NOMO-1 treated with DMSO at 0.1 percent for 48 hours (cell line): ENCODE data around the gene ARGLU1.

ENCODE experiments used
- DNase-seq: peaks from one replicate; lab custom pipeline; 2025; ENCODE audit not compliant: unreplicated experiment; lab: John Stamatoyannopoulos, UW

Gene ARGLU1

DNA sequence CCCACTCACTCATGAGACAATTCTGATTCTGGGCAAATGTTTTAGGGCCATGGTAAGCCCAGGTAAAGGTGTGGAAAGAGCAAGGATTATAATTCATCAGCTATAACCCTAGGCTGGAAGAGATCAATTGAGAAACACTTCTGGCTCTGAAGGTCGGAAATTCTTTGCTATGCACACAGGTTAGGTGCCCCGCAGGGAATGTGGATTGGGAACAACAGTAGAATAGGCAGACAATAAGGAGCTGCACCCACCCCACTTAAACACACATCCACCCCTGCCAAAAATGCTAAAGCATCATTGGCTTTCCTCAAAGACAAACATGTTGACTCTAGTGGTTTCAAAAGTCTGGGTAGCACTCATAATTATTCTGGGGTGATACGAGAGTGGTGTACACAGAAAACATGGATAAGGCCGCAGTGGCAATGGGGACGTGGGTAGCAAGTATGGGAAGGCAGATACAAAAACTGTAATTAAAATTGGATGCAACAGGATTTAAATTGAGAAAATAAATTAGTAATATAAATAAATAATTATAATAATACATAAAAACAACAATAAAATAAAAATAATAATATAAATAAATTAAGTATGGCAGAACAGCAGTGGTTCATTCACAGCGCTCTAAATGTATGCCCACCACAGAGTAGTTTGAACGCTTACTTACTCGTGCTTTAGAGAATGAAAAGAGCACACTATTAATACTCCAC is 41.0 kb downstream of the ARGLU1 start:
- DNase-seq, result no peak

DNA sequence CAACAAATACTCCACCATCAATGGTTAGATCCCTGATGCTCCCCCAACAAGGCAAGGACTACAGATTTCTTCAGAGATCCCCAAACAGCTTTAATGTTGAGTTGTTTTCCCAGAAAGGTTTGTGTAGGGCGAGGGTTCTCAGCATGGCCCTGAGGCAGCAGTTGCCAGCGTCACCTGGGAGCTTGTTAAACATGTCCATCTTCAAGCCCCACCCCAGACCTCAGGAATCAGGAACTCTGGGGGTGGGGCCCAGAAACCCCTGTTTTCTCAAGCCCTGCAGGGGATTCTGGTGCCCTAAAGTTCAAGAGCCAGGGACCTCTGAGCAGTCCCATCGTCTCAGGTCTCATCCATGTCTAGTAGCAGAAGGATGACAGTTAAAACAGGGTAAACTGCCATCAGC is 42.1 kb downstream of the ARGLU1 start:
- no peak for DNase-seq

DNA sequence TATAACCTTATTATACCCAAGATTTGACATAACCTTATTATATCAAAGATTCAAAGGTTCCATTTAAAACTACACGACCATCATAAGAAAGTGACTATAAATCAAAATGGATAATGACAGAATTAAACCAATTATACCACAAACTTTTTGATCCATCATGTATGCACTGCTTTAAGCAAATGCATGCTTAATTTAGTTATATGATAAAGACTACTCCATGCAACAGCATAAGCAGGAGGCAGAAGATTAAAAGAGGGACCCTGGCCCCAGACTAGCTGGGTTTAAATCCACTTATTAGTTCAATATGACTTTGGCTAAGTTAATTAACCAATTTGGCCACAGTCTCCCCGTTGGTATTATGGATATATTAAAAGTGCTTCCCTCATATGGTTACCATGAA is 43.8 kb downstream of the ARGLU1 start:
- no peak for DNase-seq

DNA sequence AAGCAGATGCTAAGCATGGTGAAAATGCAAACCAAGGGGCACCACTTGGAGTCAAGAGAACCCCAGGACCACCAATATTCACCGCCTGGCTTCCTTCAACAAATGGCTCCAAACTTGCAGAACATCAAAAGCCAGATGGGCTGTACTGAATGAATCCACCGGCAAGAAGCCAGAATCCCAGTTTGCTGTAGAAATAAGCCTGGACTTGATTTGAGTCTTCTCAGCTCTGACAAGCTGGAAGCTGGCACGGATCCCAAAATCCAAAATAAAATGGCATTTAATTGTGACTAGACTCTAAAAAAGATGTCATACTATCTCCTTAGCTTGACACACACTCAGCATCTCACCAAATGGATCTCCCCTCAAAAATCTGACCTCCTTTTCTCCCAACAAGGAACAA is 44.4 kb downstream of the ARGLU1 start:
- DNase-seq, result no peak

DNA sequence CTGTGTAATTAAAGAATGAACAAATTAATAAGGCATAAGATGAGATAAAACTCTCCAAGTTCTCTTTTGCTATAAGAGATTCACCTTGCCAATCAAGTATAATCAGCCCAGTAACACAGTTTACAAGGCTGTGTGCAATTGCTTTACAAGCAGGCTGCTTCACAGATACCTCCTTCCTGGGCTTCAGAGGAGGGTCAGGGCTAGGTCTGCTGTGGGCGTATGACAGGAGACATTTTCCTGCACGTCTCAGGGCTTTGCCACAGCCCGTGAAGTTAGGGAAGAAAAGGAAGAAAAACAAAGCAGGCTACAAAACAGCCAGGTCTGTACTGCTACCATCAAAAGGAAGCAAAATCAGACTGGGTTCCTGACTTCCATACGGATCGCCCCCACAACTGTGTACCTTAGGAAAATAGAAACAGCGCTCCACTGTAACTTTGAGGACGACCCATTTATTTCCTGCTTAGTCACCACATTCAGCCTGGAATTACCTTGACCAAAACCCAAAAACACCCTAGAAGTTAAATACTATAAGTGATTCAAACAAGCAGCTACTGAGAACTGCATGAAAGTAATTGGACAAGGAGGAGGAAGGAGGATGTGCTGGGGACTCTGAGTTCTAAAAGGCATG is 44.9 kb downstream of the ARGLU1 start:
- no peak for DNase-seq

DNA sequence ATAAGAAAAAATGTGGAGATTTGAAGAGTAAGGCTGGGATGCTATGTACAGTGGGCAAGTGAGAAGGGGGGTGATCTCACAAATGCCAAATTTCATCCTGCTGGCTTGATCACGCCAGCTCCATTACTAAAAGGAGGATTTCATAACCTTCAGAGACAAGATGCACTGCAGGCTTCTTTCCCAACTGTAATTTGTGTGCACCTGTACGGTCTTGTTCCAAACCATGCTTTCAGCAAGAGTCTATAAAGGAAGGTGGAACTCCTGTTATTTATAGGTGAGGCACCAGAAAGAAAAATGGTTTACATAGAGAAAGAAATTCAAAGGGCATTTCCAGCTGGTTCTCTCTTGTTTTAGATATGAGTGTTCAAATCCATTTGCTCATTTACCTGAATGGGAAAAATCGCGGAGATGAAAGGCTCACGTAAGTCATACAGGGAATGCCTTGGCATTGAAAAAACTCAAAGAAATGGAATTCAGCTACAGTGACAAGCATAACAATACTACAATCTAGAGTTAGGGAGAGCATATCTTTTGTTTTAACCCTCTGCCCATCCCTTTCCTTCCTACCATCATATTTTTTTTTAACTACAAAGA is 45.7 kb downstream of the ARGLU1 start:
- no peak for DNase-seq

DNA sequence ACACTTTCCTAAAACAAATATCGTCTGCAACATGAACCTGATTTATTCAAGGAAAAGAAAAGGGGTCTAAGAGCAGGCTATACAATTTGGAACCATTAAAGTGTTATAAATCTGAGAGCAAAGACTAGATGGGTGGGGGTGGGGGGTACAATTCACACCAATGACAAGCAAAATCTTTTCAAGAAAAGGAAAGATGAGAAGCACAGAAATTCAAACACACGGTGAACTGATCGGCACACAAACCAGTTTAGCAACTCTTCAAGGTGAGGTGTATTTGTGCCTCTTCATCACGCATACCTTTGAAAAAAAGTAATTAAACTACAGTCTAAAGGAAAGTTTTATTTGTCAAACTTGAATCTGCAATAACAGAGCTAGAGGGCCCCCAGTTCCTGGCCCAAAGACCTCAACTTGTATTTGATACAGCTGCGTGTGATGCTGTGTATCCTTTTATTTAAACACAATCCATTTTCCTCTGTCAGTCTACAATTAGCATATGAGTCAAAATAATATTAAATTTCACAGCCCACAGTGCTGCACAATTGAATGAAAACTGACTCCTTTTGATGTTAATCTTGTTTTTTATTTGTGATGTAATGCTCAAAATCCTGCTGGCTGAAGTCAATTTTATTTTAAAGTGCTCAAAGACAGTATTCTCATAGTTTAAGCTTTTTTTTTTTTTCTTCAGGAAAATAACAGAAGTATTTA is 46.7 kb downstream of the ARGLU1 start:
- DNase-seq, result no peak

DNA sequence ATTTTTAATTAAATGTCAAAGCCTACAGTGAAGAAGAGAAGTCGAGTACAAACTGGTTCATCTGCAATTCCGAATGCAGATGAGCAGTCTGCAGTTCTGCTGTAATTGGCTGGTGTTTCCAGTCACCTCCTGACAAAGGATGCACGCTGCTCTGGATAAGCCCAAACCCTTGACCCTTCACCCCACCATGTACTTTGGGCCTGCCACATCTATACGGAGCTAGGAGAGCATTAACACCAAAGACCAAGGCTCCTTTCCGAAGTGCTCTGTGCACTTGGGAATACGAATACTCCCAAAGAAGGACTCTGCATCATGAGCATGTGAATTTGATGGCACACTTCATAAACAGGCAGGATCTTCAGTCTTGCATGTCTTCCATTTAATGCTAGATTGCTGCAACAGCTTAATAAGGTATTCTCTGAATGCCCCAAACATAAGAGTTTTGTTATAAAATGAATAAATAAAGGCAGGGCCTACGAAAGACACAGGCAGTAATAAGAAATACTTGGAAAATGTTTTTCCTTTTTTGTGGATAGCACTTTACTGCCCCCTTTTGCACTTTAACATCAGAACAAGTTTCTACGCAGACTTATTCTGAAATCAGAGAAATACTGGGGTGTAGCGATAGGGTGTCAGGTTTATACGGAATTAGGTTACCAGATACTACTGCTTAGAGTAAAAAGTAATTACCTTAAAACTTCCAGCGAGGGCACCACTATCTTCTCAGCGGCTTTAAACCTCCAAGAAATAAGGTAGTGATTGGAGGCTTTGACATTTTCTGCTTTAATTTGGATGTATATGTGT is 47.5 kb downstream of the ARGLU1 start:
- DNase-seq, result no peak

DNA sequence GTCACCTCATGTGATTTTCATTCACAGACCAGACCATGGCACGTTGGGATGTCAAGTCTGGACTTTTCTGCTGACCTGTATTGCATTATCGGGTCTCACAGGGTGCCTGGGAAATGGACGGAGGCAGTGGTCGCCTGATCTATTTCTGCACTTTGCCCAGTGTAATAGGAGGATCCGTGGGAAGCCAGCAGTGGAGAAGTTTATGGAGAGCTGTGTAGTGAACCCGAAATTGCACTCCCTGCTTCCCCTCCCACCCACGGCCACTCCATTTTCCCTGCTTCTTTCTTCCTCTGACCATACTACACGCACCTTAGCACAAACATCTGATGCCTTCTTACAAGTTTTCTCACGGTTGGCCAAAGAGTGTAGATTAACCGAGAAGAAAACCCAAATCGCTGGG is 49.4 kb downstream of the ARGLU1 start:
- DNase-seq, result no peak

DNA sequence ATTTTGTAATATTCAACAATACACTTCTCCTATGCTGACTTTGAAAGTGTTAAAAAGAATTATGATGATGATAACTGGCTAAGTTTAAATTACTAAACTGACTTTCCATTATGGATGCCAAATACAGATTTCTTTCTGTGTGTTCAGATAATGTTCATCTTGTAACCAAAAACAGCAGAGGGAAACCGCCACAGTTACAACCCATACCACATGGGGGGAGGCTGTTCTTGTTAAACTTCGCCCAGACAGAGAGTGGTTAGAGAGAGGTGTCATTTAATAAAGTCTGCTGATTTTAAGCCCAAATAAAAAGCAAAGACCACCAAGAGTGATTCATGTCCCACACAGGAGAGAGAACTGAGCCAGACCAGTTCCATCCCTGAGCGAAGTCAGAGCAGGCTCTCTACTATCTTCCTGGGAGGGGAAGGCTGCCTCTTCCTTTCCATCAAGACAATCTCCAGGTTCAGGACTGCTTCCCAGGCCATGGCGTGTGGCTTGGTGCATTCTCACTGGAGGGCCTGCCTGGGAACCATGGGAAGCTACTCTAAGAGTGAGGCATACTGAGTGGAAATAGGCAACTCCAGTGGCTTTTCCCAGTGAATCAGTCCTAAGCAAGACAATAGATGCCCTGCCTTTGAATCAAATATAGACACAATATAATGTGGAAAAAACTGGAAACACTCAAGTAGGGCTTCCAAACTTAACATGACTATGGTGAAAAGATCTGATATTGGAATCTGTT is 50.7 kb downstream of the ARGLU1 start:
- DNase-seq, result no peak

DNA sequence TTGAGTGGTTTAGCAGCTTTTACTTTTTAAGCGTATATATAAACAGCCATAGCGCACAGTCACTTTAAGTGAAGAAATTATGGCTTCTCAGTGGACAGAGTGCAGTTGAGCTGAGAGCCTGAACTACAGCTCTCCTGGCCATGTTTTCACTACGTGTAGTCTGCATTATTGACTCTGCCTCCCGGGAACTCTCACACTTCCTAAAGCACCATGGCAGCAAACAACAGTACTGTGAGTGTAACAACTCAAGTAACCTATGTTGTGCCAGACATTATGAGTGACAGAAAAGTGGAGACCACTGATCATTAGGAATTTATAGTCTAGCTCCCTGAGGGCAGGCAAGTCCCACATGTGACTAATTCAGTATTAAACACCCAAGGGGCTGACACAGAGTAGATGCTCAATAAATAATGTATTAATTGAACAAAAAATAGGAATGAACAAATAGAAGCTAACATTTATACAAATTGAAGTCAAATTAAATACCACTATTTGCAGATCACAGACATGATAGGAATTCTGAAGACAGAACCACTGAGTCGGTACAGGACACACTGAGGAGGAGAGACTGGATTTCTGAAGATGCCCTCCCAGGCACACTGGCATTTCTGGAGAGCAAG is 52.2 kb downstream of the ARGLU1 start:
- DNase-seq, result no peak

DNA sequence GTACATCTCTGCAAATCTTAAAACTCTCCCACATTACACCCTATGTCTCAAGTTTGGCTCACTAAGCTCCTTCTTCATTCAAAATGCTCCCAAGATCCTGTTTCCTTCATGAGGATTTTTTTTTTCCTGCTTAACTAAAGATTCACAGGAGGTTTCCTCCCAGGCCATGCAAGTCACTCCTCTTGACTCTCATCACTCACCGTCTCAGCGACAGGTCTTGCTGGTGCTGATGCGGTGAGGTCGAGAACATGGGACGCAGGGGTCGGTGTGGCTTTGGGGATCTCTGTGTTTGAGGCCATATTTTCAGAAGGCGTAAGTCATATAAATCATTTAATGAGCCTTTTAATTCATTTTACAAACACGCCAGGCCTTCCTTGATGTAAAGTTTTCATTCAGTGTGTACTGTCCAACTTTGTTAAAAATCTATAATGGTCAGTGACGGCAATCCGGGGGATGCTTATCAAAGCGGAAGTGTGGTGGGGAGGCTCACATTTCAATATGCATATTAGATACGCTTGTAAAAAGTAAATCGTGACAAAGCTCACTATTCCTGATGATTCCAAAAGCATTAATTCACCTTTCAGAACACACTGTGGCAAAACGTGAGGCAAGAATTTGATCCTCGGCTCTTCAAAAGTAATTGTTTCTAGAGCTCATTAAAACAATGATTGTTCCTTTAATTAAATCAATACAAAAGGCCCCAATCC is 52.9 kb downstream of the ARGLU1 start:
- no peak for DNase-seq

DNA sequence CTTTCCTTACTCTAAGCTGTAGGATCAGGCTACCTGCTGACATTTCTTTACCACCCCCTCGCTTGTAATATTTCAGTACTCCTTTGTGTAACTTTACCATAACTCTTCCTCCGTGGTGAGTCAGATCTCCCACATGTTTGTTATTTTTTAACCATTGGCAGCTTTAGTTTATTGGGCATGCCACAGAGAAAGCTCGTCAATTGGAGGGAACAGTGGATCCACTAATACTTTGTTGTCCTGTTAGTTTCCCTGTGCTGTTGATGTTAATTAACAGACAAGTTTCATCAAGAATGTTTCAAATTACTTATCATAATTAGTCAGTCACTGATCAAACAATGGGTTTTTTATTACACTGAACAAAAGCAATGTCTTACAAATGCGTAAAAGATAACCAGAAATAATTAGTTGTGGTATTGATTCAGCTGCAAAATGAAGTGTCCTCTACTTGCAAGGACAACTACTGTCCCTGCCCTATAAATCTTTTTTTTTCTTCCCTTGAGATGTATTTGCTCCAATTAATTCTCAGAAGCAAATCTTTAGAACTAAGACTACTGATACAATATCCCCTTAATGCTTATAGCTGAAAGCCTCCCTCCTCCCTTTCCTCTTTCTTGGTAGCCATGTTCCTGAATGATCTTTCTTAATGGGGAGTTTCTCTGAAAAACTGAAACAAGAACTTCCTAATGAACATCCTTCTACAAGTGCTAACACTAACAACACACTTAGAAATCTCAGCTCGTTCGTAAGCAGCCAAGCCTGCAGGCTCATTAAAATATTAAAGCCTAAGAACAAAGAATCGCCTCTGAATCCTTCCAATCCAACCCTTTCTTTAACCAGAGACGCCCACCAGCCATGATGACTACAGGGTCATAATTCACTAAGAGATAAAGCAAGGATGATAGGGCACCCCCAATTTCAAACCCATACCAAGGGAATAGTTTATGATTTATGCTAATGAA is 54.6 kb downstream of the ARGLU1 start:
- DNase-seq, result no peak

DNA sequence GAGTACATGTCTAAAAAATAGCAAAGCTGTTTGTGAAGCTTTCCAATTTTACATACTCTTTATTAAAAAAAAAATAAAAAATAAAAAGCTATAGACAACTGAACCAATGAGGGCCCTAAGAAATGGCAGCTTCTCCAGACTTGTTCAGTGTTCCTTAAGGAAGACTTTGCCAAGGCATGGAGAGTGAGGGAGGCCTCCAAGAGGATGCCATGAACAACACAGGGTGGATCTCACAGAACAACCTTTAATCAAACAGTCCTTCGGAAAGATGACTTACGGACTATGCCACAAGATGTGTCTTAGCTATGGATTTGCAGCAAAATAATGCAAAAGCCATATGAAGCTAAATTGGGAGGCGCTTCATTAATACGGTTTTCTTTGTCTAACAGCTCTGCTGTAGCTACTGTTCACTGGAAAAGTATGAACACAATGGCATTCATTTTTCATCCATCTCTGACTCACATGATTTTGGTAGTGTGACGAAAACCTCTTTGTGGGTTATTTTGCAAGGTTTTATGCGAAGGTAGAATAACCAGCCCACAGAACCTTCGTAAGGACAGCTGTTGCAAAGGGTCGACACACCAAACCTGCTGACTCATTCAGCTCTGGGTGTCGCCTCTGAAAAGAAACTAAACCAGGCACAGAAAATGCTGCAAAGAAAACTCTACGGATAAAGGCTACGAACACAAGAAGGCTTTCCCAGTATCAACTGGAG is 60.2 kb downstream of the ARGLU1 start:
- DNase-seq, result peak; percentile 91

DNA sequence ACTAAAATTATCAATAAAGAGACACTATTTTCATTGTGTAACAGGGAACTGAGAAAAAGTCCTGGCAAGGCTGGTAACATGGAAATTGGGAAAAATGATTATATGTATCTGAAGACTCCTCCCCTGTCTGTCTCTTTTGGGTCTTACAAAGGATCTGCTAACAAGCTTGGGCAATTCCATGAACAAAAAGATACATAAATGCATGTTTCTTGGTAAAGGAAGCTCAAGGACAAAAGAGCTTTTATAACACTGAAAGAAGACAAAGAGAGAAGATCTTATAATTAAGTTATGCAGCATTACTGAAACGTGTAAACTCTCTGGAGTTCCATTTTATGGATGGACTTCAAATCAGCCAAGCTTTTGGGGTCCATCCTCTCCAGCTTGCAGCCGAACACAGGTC is 61.7 kb downstream of the ARGLU1 start:
- DNase-seq, result no peak

DNA sequence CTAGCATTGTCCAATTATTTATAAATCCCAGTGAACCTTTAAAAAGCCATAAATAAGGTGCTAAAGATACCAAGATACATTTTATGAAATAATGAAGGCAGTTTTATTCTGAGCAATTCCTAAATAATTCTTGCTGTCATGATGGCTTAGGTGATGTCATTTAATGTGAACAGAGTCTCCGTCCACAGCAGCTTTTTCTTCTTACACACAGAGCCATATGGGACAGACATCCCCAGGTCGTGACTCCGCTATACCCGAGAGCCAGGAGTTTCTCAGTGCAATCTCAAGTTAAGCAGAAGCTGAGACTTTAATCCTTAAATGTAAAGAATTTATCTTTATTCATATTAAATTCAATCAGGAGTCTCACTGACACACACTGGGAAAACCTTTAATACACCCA is 62.2 kb downstream of the ARGLU1 start:
- DNase-seq, result no peak

DNA sequence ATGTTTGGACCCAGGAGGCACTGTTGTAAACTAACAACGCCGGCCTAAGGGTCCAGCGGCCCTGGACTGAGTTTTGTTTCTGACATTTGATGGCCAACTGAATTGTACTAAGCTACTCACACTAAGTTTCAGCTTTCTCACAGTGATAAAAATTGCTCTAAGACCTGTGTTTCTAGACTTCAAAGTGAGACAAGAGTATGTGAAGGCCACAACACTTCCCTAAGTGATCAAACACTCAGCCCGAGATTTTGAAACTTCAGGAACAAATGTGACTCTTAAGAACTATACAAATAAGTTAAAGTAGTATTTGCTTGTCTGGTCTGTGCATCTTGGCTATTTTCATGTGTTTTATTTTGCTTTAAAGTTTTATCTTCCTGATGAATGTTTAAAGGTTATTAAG is 62.6 kb downstream of the ARGLU1 start:
- no peak for DNase-seq
